Measurements from ENCODE around the gene ADM5. TPM values are rescaled to one million over a fixed set of nuclear protein-coding genes. Genes with fewer than 3 reads are reported as not detected.

ADM5 gene
- total and polyA plus RNA-seq, 2 experiments from 2014 or later, result 2.2 to 5.1 TPM

DNA sequence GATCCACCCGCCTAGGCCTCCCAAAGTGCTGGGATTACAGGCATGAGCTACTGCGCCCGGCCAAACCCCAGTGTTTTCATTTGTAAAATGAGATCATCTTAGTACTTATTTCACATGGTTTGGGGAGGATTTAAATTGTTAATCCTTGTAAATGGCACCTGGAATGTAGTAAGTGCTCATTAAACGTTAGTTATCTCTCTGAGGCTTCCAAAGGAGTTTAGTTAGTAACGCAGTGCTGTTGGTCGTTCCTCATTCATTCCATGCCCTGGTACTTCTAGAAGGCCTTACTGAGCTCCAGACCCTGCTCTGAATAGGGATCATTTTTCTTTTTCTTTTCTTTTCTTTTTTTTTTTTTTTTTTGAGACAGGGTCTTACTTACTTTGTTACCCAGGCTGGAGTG, 6.7 kb downstream of the ADM5 start:
- DNase-seq (ENCODE audit: low read depth in 1 of 2, low spot score in 1 of 2), result no peak

DNA sequence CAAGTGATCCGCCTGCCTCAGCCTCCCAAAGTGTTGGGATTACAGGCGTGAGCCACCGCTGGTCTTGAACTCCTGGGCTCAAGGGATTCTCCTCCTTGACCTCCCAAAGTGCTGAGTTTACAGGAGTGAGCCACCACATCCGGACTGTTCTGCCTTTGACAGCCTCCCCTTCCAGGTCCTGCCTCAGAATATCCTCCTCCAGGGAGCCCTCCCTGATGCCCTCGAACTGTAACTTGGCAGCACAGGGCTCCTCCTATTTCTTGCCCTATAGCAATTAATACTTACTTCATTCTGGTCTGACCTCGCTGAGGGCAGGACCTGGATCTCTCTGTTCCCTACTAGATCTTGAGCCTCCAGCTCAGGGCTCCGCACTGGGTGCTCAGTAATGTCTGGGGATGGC, 7.5 kb downstream of the ADM5 start:
- no peak overlapping the region for H3K27ac ChIP-seq
- no peak overlapping the region for H3K4me3 ChIP-seq
- no peaks in the 10 kb centered on the region for H3K9me3 ChIP-seq (ENCODE audit: low read depth)
- no peak for DNase-seq (ENCODE audit: low read depth in 1 of 2, low spot score in 1 of 2)
- H3K4me1 ChIP-seq (ENCODE audit: low read depth), result no peaks in the 10 kb centered on the region
- H3K36me3 ChIP-seq, result no peaks in the 10 kb centered on the region
- no peaks in the 10 kb centered on the region for H3K27me3 ChIP-seq
- TF ChIP-seq, protein P1, sequence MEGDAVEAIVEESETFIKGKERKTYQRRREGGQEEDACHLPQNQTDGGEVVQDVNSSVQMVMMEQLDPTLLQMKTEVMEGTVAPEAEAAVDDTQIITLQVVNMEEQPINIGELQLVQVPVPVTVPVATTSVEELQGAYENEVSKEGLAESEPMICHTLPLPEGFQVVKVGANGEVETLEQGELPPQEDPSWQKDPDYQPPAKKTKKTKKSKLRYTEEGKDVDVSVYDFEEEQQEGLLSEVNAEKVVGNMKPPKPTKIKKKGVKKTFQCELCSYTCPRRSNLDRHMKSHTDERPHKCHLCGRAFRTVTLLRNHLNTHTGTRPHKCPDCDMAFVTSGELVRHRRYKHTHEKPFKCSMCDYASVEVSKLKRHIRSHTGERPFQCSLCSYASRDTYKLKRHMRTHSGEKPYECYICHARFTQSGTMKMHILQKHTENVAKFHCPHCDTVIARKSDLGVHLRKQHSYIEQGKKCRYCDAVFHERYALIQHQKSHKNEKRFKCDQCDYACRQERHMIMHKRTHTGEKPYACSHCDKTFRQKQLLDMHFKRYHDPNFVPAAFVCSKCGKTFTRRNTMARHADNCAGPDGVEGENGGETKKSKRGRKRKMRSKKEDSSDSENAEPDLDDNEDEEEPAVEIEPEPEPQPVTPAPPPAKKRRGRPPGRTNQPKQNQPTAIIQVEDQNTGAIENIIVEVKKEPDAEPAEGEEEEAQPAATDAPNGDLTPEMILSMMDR (IDR thresholded peaks at IDR 0.05; ENCODE audit: low read depth, low read length), result no peak

More for the DNA sequence above, 6.7 kb downstream of the ADM5 start:
- Histone ChIP-seq H3K4me3 (no peak overlapping the region), H3K27ac (no peak overlapping the region), H3K9me3 (ENCODE audit: low read depth) (no peaks in the 10 kb centered on the region), H3K27me3 (no peaks in the 10 kb centered on the region), H3K4me1 (ENCODE audit: low read depth) (peaks cover 4% of the 10 kb centered on the region), H3K36me3 (no peaks in the 10 kb centered on the region)
- TF ChIP-seq, protein P1 (IDR thresholded peaks at IDR 0.05; ENCODE audit: low read depth, low read length), result no peak

DNA sequence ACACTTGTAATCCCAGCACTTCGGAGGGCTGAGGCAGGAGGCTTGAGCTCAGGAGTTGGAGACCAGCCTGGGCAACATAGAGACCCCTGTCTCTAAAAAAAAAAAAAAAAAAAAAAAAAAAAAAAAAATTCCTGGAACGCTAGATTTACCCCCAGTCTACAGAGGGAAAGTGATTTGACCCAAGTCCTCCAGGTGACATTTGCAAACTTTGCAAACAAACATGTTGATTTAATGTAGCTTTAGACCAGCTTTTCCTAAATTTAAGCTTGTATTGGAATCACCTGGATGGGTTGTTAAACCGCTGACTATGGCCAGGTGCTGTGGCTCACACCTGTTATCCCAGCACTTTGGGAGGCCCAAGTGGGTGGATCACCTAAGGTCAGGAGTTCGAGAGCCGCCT, 10.0 kb downstream of the ADM5 start:
- no peak overlapping the region for H3K27ac ChIP-seq
- H3K9me3 ChIP-seq (ENCODE audit: low read depth), result no peaks in the 10 kb centered on the region
- TF ChIP-seq, protein P1 (IDR thresholded peaks at IDR 0.05; ENCODE audit: low read depth, low read length), result no peak
- no peaks in the 10 kb centered on the region for H3K4me1 ChIP-seq (ENCODE audit: low read depth)
- no peaks in the 10 kb centered on the region for H3K36me3 ChIP-seq
- H3K27me3 ChIP-seq, result no peaks in the 10 kb centered on the region
- no peak overlapping the region for H3K4me3 ChIP-seq
- DNase-seq (ENCODE audit: low read depth in 1 of 2, low spot score in 1 of 2), result no peak

DNA sequence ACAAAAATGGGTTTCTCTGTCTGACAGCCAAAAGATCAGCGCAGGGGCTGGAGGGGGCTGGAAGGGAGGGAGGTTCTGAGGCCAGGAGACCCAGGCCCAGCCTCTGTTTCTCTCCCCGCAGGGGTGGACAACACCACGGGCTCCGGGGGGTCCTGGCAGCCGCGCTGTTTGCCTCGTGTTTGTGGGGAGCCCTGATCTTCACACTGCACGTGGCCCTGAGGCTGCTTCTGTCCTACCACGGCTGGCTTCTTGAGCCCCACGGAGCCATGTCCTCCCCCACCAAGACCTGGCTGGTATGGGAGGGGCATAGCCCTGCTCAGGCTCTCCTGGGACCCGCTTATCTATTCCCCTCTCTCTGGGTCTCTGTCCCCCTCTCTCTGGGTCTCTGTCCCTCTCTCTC, 11.2 kb downstream of the ADM5 start:
- DNase-seq (ENCODE audit: low read depth in 1 of 2, low spot score in 1 of 2), result no peak
- H3K27me3 ChIP-seq, result no peaks in the 10 kb centered on the region
- no peak overlapping the region for H3K27ac ChIP-seq
- no peaks in the 10 kb centered on the region for H3K4me1 ChIP-seq (ENCODE audit: low read depth)
- H3K4me3 ChIP-seq, result no peak overlapping the region
- H3K36me3 ChIP-seq, result no peaks in the 10 kb centered on the region
- no peaks in the 10 kb centered on the region for H3K9me3 ChIP-seq (ENCODE audit: low read depth)
- TF ChIP-seq, protein P1 (IDR thresholded peaks at IDR 0.05; ENCODE audit: low read depth, low read length), result no peak

DNA sequence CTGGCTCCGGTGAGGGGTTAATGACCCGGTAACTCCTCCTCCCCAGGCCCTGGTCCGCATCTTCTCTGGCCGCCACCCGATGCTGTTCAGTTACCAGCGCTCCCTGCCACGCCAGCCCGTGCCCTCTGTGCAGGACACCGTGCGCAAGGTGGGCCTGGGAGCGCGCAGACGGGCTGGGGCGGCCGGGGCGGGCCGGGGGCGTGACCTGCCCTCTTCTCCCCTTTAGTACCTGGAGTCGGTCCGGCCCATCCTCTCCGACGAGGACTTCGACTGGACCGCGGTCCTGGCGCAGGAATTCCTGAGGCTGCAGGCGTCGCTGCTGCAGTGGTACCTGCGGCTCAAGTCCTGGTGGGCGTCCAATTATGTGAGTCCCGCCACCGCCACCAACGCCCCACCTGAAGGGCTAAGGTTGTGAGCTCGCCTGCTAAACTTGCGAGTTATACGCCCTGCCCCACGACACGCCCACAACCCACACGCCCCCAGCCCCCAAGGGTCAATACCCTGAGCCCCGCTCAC, 11.9 kb downstream of the ADM5 start:
- Histone ChIP-seq H3K9me3 (ENCODE audit: low read depth) (no peaks in the 10 kb centered on the region), H3K27me3 (no peaks in the 10 kb centered on the region), H3K4me3 (no peak overlapping the region), H3K4me1 (ENCODE audit: low read depth) (no peaks in the 10 kb centered on the region), H3K36me3 (no peaks in the 10 kb centered on the region), H3K27ac (no peak overlapping the region)
- TF ChIP-seq, protein P1 (IDR thresholded peaks at IDR 0.05; ENCODE audit: low read depth, low read length), result no peak
- DNase-seq (ENCODE audit: low read depth in 1 of 2, low spot score in 1 of 2), result no peak
